GM18519 (cell line): ENCODE data around the gene NBL1.
"Not testable (repeated sequence)": the region's sequence is repeated elsewhere in the genome, so short reads cannot be mapped to it uniquely, and the experiment has no call there.

ENCODE experiments used
- ATAC-seq: cut with Tn5 transposase; IDR thresholded peaks from one replicate; pipeline ENCODE4 v1.9.1; 2021; ENCODE audit warnings: mild to moderate bottlenecking, moderate library complexity; ENCODE audit not compliant: unreplicated experiment, low FRiP score

NBL1 gene

GRCh38 chr1:19621274-19621950 lies 22.7 kb upstream of the NBL1 start:
- no peak for ATAC-seq

GRCh38 chr1:19622204-19622603 lies 21.9 kb upstream of the NBL1 start:
- ATAC-seq: no peak

GRCh38 chr1:19623523-19623922 lies 20.6 kb upstream of the NBL1 start:
- ATAC-seq: no peak

GRCh38 chr1:19625291-19625937 lies 18.7 kb upstream of the NBL1 start:
- ATAC-seq: no peak

GRCh38 chr1:19628879-19629278 lies 15.2 kb upstream of the NBL1 start:
- ATAC-seq: no peak

GRCh38 chr1:19629357-19629756 lies 14.8 kb upstream of the NBL1 start:
- ATAC-seq: no peak

GRCh38 chr1:19630192-19630591 lies 13.9 kb upstream of the NBL1 start:
- ATAC-seq: not testable (repeated sequence)

GRCh38 chr1:19630720-19631395 lies 13.3 kb upstream of the NBL1 start:
- no peak for ATAC-seq

- ATAC-seq: no peak
Measured at GRCh38 chr1:19632211-19632610, 11.9 kb upstream of the NBL1 start.

- no peak for ATAC-seq
Measured at GRCh38 chr1:19633106-19633505, 11.0 kb upstream of the NBL1 start.

GRCh38 chr1:19635064-19635463 lies 9.0 kb upstream of the NBL1 start:
- ATAC-seq: not testable (repeated sequence)

GRCh38 chr1:19635646-19636045 lies 8.5 kb upstream of the NBL1 start:
- ATAC-seq: no peak

GRCh38 chr1:19636065-19636464 lies 8.0 kb upstream of the NBL1 start:
- ATAC-seq: no peak

- ATAC-seq: not testable (repeated sequence)
Measured at GRCh38 chr1:19636749-19637148, 7.4 kb upstream of the NBL1 start.

- no peak for ATAC-seq
Measured at GRCh38 chr1:19637606-19638005, 6.5 kb upstream of the NBL1 start.

GRCh38 chr1:19639228-19639627 lies 4.9 kb upstream of the NBL1 start:
- ATAC-seq: not testable (repeated sequence)

- ATAC-seq: no peak
Measured at GRCh38 chr1:19639999-19640362, 4.1 kb upstream of the NBL1 start.

- no peak for ATAC-seq
Measured at GRCh38 chr1:19640363-19641316, 3.5 kb upstream of the NBL1 start.

GRCh38 chr1:19643121-19643520 lies 990 bp upstream of the NBL1 start:
- ATAC-seq: no peak

- no peak for ATAC-seq
Measured at GRCh38 chr1:19644395-19644680, 227 bp downstream of the NBL1 start.
